Stimulated activated CD4-positive, alpha-beta T cell treated with anti-CD3 and anti-CD28 coated beads, Interleukin-1b, Interleukin-23, amount 100 ng/mL, for 1 hour (primary cell): ENCODE data around the gene B4GALT1.

Experiments used
- DNase-seq, 2 donors: peaks; one replicate each; pipeline ENCODE4 v3.0.0-alpha.2; 2020; ENCODE audit warnings: low read depth in 2 of 2

The B4GALT1 gene

DNA sequence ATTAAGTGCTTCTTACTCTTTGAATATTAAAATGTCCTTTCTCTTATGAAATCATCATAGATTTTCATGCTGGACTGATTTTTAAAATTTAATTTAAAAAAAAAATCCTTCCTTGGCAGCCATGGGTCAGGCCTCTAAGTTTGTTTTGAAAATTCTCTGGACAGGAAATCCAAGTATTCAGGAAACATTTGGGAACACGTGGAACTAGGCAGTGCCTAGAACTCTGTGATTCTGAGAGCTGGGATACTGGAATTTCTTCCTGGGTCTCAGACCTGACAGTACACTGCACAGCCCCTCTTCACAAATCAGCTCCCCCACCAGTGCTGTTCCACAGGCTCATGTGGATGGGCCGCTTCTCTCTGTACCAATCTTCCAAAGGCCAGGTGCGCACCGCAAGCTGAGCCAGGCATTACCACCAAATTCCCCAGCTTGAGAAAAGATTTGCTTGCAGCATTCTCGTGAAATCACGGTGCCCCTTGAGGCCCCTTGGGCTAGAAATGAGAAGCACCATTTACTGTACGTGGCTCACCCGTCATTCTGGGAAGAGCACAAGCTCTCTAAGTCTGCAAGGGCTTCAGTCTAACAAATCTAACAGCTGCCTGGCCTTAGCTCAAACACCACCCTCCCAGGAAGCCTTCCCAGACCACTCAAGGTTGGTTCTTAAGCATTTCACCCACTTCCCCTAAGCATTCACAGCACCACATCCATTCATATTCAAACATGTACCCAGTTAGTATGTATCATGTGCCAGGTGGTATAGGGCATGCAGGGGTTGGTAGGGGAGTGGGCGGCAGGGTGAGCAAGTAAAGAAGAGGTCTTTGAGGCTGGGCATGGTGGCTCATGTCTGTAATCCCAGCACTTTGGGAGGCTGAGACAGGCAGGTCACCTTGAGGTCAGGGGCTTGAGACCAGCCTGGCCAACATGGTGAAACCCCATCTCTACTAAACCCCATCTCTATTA lies 26.5 kb downstream of the B4GALT1 start:
- no peak for DNase-seq

- no peak for DNase-seq
Measured at GRCh38 chr9:33139421-33140228, 27.5 kb downstream of the B4GALT1 start.

DNA sequence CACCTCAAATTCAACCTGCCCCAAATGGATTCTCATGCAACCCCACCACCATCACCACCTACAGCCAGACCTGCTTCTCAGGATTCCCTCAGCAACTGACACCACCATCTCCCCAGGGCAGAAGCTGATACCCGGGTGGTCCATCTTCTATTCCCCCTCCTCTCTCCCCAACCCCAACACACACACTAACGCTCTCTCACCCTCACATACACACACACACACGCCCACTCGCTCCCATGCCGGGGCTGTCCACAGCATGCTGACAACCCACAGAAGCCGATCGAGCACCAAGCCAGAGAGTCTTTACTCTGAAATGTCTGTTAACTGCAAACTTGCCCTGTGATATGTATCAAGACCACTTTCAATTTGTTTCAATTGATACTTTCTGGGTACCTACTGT lies 28.4 kb downstream of the B4GALT1 start:
- DNase-seq, result no peak

DNA sequence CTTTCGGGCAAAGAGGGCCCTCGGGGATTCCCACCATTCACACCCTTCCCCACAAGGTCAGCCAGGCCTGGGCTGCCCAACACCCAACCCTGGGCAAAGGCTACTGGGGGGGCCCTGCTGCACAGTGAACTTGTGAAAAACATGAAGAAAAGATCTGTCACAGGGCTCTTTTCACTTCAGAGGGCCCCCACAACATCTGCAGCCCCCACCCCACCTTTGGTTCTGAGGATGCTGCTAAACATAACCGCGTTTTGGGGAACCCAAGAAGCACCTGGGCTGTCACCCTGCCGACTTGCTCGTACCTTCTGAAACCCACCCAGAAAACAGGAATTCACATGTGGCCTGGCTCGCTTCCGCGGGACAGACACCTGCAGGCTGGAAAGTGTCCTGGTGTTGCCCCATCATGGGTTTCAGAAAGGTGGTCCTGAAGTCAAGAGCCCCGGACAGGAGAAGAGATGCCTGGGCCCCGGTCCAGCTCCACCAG lies 29.3 kb downstream of the B4GALT1 start:
- DNase-seq, result no peak

GRCh38 chr9:33136721-33137670 lies 30.1 kb downstream of the B4GALT1 start:
- no peak for DNase-seq

- no peak for DNase-seq
Measured at GRCh38 chr9:33135470-33135958, 31.6 kb downstream of the B4GALT1 start.

GRCh38 chr9:33135031-33135461 lies 32.1 kb downstream of the B4GALT1 start:
- no peak for DNase-seq

DNA sequence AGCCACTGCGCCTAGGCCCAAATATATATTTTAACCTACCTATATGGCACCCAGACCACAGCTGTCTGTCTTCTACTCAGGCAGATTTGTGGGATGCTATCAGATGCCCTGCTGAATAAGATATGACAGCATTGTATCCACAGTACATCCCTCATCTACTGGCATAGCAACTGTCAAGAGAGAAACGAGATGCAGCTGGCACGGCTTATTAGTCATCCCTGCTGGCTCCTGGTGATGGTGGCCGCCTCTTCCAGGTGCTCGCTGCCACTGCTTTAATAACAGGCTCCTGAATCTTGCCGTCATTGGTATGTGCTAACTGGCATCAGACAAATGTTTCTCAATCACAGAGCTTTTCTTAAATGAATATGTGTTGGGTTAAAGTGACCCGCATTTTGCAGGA lies 34.0 kb downstream of the B4GALT1 start:
- no peak for DNase-seq

GRCh38 chr9:33131790-33132772 lies 35.1 kb downstream of the B4GALT1 start:
- DNase-seq, result no peak

DNA sequence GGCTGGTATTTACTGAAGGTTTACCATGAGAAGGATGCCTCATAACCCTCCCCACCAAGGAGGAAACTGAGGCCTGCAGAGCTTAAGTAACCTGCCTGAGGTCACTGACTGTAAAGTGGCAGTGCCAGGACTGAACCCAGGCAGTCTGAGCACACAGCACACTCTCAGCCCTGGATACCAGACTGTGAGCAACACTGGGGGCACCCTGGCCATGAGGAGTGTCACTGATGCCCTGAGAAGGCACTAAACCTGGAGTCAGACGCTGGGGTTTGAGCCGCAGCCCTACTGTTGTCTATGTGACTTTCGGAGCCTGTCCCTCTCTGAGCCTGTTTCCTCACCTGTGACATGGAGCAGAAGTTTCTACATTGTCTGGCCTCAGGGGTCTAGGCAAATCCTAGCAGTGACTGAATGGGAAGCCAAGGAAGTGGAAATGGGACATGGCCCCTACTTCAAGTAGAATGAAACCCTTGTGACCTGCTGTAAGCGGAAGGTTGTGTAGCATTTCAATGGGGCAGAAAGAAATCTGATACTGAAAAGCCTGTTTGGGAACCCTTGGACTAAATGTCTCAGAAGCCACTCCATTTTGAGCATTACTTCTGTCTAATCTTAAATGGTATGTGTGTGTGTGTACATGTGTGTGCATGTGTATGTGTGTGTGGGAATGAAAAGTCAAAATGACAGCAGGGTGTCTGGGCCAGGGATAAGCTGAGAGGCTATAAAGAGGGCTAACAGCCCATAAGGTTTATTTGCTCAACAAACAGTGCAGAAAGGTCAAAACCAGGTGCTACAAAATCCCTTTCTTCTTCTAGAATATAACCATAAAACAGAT lies 36.0 kb downstream of the B4GALT1 start:
- DNase-seq, result no peak

DNA sequence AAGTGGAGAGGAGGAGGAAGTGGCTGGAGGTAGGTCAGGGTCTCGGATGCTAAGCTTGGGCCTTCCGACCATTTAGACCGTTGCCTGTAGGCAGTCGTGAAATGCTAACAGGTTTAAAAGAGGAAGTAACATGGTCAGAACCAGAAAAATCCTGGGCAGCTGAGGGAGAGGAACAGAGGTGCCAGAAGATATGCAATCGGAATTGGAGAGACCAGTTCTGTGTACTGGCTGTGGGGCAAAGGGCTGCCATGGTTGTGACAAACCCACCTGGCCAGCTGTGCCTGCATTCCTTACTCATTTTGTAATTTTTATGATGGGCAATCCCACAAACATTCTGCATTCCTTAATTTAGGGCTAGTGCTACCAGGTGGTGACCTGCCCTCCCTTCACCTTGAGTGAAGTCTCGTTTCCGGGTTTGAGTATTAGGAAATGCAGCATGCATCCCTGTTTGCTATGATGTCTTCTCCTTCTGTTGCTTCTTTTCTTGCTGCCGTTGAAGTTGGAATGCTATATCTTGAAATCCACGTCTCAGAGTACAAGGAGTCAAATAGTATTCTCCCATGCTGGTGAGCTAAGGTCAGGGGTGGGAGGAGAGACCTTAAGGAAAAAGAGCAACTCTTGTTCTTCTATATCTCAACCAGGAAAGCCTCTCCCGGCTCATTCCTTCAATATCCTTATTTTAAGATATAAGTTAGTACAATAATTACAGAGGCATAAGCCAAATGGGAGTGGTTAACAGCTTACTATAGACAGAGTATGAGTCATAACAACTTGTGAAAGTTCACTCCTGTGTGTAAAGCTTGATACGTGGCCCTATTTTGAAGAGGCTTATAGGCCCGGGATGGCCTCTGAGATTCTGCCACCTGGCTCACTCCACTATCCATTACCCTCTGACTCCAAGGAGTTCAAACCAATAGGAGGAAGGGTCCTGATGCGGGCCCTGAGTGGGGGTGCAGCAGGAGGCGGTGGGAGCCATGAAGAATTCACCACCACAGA lies 37.0 kb downstream of the B4GALT1 start:
- DNase-seq, result no peak

DNA sequence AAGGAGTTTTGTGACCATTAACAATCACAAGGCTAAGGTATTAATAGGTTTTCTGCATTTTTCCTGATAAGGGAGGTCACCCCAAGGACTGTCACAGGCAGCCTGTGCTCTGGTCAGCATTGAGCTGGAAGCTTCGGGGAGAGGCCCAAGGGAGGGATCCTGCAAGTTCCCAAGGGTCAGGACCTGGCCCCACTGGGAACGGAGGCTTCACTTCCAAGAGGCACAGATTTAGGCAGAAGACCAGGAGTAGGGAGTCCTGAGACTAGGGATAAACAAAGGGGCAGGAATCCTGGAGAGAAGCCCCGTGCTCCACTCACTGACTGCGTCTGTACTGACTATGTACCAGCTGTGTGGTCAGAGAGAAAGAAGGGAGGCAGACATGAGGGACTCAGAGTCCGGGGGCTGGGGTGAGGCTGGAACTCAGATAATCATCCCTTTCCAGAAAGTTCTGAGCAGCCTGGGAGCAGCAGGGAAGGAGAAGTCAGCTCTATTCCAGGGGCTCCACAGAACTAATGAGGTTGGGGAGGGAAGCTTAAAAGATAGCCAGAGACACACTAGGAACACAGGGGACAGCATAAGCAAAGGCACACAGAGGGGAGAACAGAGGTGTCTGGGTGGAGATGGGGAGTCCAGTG lies 37.8 kb downstream of the B4GALT1 start:
- no peak for DNase-seq

DNA sequence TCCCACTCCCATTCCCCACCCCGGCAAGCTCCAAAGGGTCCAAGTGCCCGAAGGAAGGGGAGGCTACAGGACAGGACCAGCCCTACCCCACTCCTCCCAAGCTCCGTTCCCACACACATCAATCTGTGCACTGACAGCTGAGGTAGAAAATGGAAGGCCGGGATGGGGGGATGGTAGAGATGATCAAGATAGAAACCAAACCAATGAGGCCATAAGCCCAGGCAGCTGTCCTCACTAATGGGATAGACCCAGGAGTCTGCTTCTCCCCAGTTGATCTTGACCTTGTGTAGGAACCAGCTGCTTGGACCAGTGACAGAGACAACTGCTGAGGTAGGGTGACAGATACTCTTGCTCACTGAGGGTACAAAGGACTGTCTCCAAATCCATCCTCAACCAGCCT lies 38.6 kb downstream of the B4GALT1 start:
- DNase-seq, result no peak

DNA sequence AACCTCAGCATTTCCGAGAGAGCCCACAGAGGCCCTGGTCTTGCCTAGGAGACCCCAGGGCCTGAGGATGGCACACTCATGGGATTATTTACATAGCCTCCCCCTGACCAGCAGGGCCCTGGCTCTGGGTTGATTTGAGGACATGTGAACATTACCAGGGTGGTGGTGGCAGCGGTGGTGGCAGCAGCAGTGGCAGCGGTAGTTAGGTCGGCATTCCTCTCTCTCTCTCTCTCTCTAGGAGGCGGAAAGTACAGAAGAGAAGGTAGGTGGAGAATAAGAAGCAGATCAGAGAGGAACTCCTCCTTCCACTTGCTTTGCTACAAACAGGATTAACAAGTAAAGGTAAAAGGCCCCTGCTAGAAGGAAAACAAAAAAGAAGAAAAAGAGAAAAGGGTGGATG lies 39.3 kb downstream of the B4GALT1 start:
- DNase-seq, result no peak

DNA sequence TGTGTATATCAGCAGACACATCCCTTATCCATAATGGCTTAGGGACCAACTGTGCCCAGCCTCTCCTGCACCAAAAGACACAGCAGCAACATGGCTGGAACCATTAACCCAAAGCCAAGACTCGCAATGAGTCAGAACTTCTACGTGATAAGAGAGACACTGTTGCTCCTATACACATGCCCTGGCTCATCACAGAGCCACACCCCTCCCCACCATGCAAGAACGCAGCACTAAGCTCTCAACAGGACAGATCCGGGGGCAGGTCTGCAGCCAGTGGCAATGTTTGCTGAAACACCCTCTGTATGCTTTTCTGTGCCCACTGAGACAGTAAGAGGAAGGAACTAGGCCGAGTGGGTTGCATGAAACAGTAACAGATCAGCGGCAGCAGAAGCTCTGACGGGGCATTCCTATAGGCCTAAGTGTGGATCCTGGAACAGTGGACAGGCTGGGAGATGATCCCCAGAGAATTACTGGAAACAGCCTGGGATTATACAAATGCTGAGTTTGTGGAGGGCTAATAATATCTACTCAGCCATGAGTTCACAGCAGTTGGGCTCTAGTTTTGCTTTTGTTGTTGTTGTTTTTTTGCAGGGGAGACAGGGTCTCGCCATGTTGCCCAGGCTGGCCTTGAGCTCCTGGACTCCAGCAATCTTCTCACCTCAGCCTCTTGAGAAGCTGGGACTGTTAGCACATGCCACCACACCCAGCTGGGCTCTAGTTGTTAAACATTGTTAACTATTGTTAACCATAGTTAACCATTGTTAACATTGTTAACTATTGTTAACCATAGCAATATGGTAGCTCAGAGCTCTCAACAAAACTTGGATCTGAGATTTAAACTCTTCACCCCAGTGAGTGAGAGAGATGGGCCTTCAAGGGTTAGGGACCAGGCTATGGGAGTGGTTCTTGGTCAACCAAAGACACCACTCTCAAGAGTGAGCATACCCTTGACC lies 41.0 kb downstream of the B4GALT1 start:
- no peak for DNase-seq

GRCh38 chr9:33125461-33125860 lies 41.7 kb downstream of the B4GALT1 start:
- DNase-seq, result no peak
